Putamen (tissue), 1 donor: ENCODE measurements around the gene ERCC6L2.
A peak's percentile ranks its signal among the peaks of the same experiment; 100 is the strongest.

Source experiments
- DNase-seq: peaks from one replicate; pipeline ENCODE4 v3.0.0-alpha.2; 2016; ENCODE audit warnings: low spot score

Gene ERCC6L2

GRCh38 chr9:95870352-95870751 is 5.1 kb upstream of the ERCC6L2 start:
- DNase-seq, result no peak

- no peak for DNase-seq
These were observed 4.6 kb upstream of the ERCC6L2 start for GRCh38 chr9:95870906-95871305.

- DNase-seq, result no peak
These were observed 1.0 kb upstream of the ERCC6L2 start for GRCh38 chr9:95874303-95874988.

GRCh38 chr9:95874989-95875304 is 544 bp upstream of the ERCC6L2 start:
- DNase-seq, result peak; percentile 70

- DNase-seq, result no peak
These were observed 600 bp downstream of the ERCC6L2 start for GRCh38 chr9:95876138-95876444.

GRCh38 chr9:95876595-95876994 is 1.1 kb downstream of the ERCC6L2 start:
- DNase-seq, result no peak

GRCh38 chr9:95877984-95878383 is 2.5 kb downstream of the ERCC6L2 start:
- DNase-seq, result no peak

- DNase-seq, result no peak
These were observed 4.1 kb downstream of the ERCC6L2 start for GRCh38 chr9:95879591-95879990.

GRCh38 chr9:95880021-95880690 is 4.7 kb downstream of the ERCC6L2 start:
- no peak for DNase-seq

- no peak for DNase-seq
These were observed 12.5 kb downstream of the ERCC6L2 start for GRCh38 chr9:95887926-95888497.

GRCh38 chr9:95890594-95890993 is 15.1 kb downstream of the ERCC6L2 start:
- DNase-seq, result no peak

GRCh38 chr9:95891067-95891671 is 15.7 kb downstream of the ERCC6L2 start:
- DNase-seq, result no peak

- no peak for DNase-seq
These were observed 17.2 kb downstream of the ERCC6L2 start for GRCh38 chr9:95892690-95893089.

- DNase-seq, result no peak
These were observed 21.1 kb downstream of the ERCC6L2 start for GRCh38 chr9:95896580-95896979.

- DNase-seq, result no peak
These were observed 26.0 kb downstream of the ERCC6L2 start for GRCh38 chr9:95901506-95901905.

GRCh38 chr9:95903398-95903797 is 27.9 kb downstream of the ERCC6L2 start:
- no peak for DNase-seq

GRCh38 chr9:95907794-95908193 is 32.3 kb downstream of the ERCC6L2 start:
- DNase-seq, result no peak

GRCh38 chr9:95910023-95910707 is 34.7 kb downstream of the ERCC6L2 start:
- no peak for DNase-seq

- no peak for DNase-seq
These were observed 35.4 kb downstream of the ERCC6L2 start for GRCh38 chr9:95910770-95911340.

GRCh38 chr9:95912773-95913172 is 37.3 kb downstream of the ERCC6L2 start:
- no peak for DNase-seq

GRCh38 chr9:95920017-95920416 is 44.5 kb downstream of the ERCC6L2 start:
- DNase-seq, result no peak

- DNase-seq, result no peak
These were observed 48.3 kb downstream of the ERCC6L2 start for GRCh38 chr9:95923794-95924193.
